ENCODE results near the gene RAB35.
"Not testable (repeated sequence)": the region's sequence is repeated elsewhere in the genome, so short reads cannot be mapped to it uniquely, and the experiment has no call there.

Gene RAB35

GRCh38 chr12:120055231-120056000, 61.1 kb downstream of the RAB35 start:
- no peak for FAIRE-seq

GRCh38 chr12:120054293-120054692, 62.3 kb downstream of the RAB35 start:
- FAIRE-seq: no peak

GRCh38 chr12:120051535-120051934, 65.0 kb downstream of the RAB35 start:
- no peak for FAIRE-seq

- no peak for FAIRE-seq
Measured at GRCh38 chr12:120049426-120049825, 67.1 kb downstream of the RAB35 start.

GRCh38 chr12:120048263-120048662, 68.3 kb downstream of the RAB35 start:
- FAIRE-seq: no peak

GRCh38 chr12:120047072-120047471, 69.5 kb downstream of the RAB35 start:
- FAIRE-seq: no peak

GRCh38 chr12:120045367-120045766, 71.2 kb downstream of the RAB35 start:
- not testable (repeated sequence) for FAIRE-seq
